ENCODE measurements around the gene PHAX. TPM values are rescaled to one million over a fixed set of nuclear protein-coding genes. Genes with fewer than 3 reads are reported as not detected.

PHAX gene
- total RNA-seq, 1 experiment from 2014 or later: 46.2 TPM

DNA sequence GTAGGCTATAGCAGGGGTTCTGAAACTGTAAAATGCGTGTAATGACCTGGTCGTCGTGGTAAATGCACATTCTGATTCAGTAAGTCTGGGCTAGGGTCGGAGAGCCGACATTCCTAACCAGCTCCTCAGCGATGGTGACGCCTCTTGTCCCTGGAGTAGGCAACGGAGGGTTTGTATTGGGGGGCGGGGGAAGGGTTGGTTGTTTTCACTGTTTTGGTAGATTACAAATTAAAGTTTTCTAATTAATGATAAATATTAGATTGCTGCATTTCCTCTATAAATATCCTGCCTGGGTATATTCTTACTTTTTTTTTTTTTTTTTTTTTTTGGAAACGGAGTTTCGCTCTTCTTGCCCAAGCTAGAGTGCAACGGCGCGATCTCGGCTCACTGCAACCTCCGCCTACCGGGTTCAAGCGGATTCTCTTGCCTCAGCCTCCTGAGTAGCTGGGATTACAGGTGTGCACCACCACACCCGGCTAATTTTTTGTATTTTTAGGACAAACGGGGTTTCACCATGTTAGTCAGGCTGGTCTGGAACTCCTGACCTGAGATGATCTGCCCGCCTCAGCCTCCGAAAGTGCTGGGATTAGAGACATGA lies 5.2 kb upstream of the PHAX start:
- Histone ChIP-seq H3K36me3 (ENCODE audit: control insufficient read depth, insufficient read depth, low read length) (no peaks in the 10 kb centered on the region; the same call in 1 of the 2 replicates), H3K4me1 (ENCODE audit: control insufficient read depth, insufficient read depth, low read length) (peaks cover 14% of the 10 kb centered on the region), H3K4me3 (ENCODE audit: low read depth in 2 of 2, low read length in 2 of 2) (peak overlapping the region; percentile 61 to 67), H3K9me3 (ENCODE audit: control insufficient read depth, insufficient read depth, low read depth, low read length) (no peaks in the 10 kb centered on the region), H3K27ac (ENCODE audit: low read length) (peak overlapping the region; percentile 81), H3K27me3 (ENCODE audit: control insufficient read depth, insufficient read depth, low read length) (no peaks in the 10 kb centered on the region)
- TF ChIP-seq, protein P1, sequence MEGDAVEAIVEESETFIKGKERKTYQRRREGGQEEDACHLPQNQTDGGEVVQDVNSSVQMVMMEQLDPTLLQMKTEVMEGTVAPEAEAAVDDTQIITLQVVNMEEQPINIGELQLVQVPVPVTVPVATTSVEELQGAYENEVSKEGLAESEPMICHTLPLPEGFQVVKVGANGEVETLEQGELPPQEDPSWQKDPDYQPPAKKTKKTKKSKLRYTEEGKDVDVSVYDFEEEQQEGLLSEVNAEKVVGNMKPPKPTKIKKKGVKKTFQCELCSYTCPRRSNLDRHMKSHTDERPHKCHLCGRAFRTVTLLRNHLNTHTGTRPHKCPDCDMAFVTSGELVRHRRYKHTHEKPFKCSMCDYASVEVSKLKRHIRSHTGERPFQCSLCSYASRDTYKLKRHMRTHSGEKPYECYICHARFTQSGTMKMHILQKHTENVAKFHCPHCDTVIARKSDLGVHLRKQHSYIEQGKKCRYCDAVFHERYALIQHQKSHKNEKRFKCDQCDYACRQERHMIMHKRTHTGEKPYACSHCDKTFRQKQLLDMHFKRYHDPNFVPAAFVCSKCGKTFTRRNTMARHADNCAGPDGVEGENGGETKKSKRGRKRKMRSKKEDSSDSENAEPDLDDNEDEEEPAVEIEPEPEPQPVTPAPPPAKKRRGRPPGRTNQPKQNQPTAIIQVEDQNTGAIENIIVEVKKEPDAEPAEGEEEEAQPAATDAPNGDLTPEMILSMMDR (IDR thresholded peaks at IDR 0.05): peak; percentile 45
- TF ChIP-seq, protein P2, sequence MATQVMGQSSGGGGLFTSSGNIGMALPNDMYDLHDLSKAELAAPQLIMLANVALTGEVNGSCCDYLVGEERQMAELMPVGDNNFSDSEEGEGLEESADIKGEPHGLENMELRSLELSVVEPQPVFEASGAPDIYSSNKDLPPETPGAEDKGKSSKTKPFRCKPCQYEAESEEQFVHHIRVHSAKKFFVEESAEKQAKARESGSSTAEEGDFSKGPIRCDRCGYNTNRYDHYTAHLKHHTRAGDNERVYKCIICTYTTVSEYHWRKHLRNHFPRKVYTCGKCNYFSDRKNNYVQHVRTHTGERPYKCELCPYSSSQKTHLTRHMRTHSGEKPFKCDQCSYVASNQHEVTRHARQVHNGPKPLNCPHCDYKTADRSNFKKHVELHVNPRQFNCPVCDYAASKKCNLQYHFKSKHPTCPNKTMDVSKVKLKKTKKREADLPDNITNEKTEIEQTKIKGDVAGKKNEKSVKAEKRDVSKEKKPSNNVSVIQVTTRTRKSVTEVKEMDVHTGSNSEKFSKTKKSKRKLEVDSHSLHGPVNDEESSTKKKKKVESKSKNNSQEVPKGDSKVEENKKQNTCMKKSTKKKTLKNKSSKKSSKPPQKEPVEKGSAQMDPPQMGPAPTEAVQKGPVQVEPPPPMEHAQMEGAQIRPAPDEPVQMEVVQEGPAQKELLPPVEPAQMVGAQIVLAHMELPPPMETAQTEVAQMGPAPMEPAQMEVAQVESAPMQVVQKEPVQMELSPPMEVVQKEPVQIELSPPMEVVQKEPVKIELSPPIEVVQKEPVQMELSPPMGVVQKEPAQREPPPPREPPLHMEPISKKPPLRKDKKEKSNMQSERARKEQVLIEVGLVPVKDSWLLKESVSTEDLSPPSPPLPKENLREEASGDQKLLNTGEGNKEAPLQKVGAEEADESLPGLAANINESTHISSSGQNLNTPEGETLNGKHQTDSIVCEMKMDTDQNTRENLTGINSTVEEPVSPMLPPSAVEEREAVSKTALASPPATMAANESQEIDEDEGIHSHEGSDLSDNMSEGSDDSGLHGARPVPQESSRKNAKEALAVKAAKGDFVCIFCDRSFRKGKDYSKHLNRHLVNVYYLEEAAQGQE (IDR thresholded peaks at IDR 0.05; ENCODE audit: insufficient read depth in 1 of 2, low read depth in 2 of 2, low read length in 1 of 2): no peak
- in situ Hi-C loops (cut with HindIII; ENCODE audit: low pct_unique_long_range_greater_than_20kb, low sequenced_read_pairs) (no loop called here), intact Hi-C loops (cut with micrococcal nuclease; ENCODE audit: unreplicated experiment) (loop anchor here (2.0 to 5.0 kb wide), 2 partner anchors 51 to 248 kb away; no protein-coding TSS in a partner anchor)
- ChIA-PET POLR2A (no interaction called here), CTCF (interaction anchor here (0.7 to 1.0 kb wide), 5 partner anchors 24 to 258 kb away, joined by 3 to 6 read pairs (median 4); no protein-coding TSS in a partner anchor)
- BruUV-seq (replicated peaks): no TSS peak
- no peak for DNase-seq (ENCODE audit: low read depth, low spot score)
- no peak for ATAC-seq

DNA sequence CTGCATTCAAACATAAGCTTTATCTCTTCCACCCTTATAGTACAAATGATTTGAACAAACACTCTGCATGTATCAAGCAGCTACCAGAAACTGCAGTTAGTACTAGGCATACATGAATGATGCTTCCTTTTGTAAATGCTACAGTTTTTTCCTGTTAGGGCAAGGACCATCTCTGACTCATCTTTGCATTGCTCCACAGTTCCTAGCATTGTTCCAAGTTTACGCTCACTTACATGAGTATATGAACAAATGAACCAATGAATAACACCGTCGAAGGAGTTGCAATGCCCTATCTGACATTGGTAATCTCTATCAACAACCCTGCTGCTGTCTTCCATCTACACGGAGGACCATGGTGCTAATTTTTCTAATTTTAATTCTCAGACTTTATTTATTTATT lies 3.6 kb upstream of the PHAX start:
- TF ChIP-seq SIN3A (IDR thresholded peaks at IDR 0.05; ENCODE audit: borderline replicate concordance, insufficient read depth, low read depth, low read length): no peak
- TF ChIP-seq TCF7L2 (IDR thresholded peaks at IDR 0.05; ENCODE audit: low read depth, low read length): no peak
- TF ChIP-seq, protein P2 (IDR thresholded peaks at IDR 0.05; ENCODE audit: insufficient read depth in 1 of 2, low read depth in 2 of 2, low read length in 1 of 2): no peak
- TF ChIP-seq, protein P1 (IDR thresholded peaks at IDR 0.05): no peak
- TF ChIP-seq POLR2AphosphoS5 (IDR thresholded peaks at IDR 0.05; ENCODE audit: low read depth, low read length): no peak
- Histone ChIP-seq H3K4me1 (ENCODE audit: control insufficient read depth, insufficient read depth, low read length) (peaks cover 16% of the 10 kb centered on the region), H3K4me3 (ENCODE audit: low read depth in 2 of 2, low read length in 2 of 2) (no peak overlapping the region), H3K27me3 (ENCODE audit: control insufficient read depth, insufficient read depth, low read length) (no peaks in the 10 kb centered on the region), H3K9me3 (ENCODE audit: control insufficient read depth, insufficient read depth, low read depth, low read length) (no peaks in the 10 kb centered on the region), H3K36me3 (ENCODE audit: control insufficient read depth, insufficient read depth, low read length) (no peaks in the 10 kb centered on the region; the same call in 1 of the 2 replicates), H3K27ac (ENCODE audit: low read length) (no peak overlapping the region)
- ATAC-seq: no peak
- POLR2A ChIA-PET: interaction anchor here (0.6 kb wide), 1 partner anchor 76 kb away, joined by 9 read pairs; no protein-coding TSS in a partner anchor
- CTCF ChIA-PET: no interaction called here
- intact Hi-C loops (cut with micrococcal nuclease; ENCODE audit: unreplicated experiment): loop anchor here (5.0 kb wide), 1 partner anchor 250 kb away; no protein-coding TSS in a partner anchor
- DNase-seq (ENCODE audit: low read depth, low spot score): peak; percentile 15
- in situ Hi-C loops (cut with HindIII; ENCODE audit: low pct_unique_long_range_greater_than_20kb, low sequenced_read_pairs): no loop called here
- BruUV-seq (replicated peaks): no TSS peak
